Measurements from ENCODE around the gene SIL1.

Gene SIL1

DNA sequence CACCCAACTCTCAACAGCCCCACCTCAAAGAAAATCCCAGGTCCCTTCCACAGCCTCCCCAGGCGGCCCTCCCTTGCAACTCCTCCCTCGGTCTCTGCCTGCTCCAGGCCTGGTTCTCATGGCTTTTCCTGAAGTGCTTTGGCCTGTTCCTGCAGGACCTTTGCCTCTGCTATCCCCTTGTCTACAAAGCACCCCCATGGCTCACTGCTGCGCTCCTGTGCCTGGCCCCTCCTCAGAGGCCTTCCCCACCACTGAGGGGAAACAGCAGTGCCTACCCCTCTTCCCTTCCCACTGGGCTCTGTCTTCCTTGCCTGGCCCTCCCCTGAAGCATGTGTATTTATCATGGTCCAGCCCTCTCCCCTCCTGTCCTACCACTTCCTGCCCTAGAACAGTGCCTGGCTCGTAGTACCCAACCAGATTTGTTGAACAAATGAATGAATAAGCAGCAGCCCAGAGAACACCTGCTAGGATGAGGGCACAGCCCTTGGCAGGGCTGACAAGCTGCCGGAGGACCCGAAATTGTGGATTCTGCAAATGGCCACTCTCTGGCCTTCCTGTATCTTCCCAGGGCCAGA is 254.5 kb downstream of the SIL1 start:
- Histone ChIP-seq H3K4me3 (ENCODE audit: low read length) (no peak overlapping the region), H4K5ac (ENCODE audit: low read length) (no peak overlapping the region), H3K36me3 (ENCODE audit: control insufficient read depth, insufficient read depth, low read length) (no peaks in the 10 kb centered on the region), H3K4me2 (ENCODE audit: low read length) (no peak overlapping the region), H3K18ac (ENCODE audit: low read length) (no peak overlapping the region), H3K23ac (ENCODE audit: low read length) (no peak overlapping the region), H3K56ac (ENCODE audit: low read length) (no peak overlapping the region), H3K79me2 (ENCODE audit: control insufficient read depth, insufficient read depth, low read length) (no peaks in the 10 kb centered on the region), H3K9ac (ENCODE audit: low read length) (no peak overlapping the region), H2BK15ac (replicated peaks; ENCODE audit: low read depth) (no peak overlapping the region), H3K4me1 (ENCODE audit: control insufficient read depth, low read depth, low read length) (no peaks in the 10 kb centered on the region), H4K8ac (ENCODE audit: low read depth, low read length) (no peak overlapping the region), H3K79me1 (ENCODE audit: low read length) (no peaks in the 10 kb centered on the region), H2AK5ac (ENCODE audit: low read length) (no peak overlapping the region), H3K27ac (ENCODE audit: low read depth, low read length) (no peak overlapping the region), H3K4ac (ENCODE audit: low read depth, low read length) (no peak overlapping the region), H2BK120ac (ENCODE audit: low read depth, low read length) (no peak overlapping the region), H3K27me3 (ENCODE audit: insufficient read depth, low read length, poor library complexity) (no peaks in the 10 kb centered on the region), H2BK5ac (ENCODE audit: low read length) (no peak overlapping the region)
- DNase-seq = no peak
- WGBS (ENCODE audit: extremely low coverage, insufficient coverage, low lambda C conversion rate) = no CpG with 5 or more reads among the region's 6 CpGs

DNA sequence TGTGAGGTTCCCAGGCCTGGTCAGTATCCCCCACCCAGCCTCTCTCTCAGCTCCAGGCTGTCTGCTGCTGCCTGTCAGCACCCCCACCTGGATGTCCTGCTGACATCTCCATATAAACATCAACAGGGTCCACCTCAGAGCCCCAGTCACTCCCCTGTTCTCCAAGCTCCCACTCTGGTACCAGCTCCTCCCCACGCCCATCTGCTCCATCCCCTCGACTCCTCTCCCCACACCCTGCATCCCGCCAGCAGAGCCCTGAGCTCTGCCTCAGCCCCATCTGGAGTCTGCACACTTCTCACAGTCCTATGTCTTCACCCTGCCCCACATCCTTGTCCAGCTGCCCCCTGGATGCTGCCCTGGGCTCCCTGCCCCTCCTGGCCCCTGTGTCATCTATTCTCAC is 255.3 kb downstream of the SIL1 start:
- Histone ChIP-seq H3K27ac (ENCODE audit: low read depth, low read length) (no peak overlapping the region), H2BK15ac (replicated peaks; ENCODE audit: low read depth) (no peak overlapping the region), H2BK120ac (ENCODE audit: low read depth, low read length) (no peak overlapping the region), H3K79me2 (ENCODE audit: control insufficient read depth, insufficient read depth, low read length) (no peaks in the 10 kb centered on the region), H4K8ac (ENCODE audit: low read depth, low read length) (no peak overlapping the region), H2BK5ac (ENCODE audit: low read length) (no peak overlapping the region), H4K5ac (ENCODE audit: low read length) (no peak overlapping the region), H3K79me1 (ENCODE audit: low read length) (no peaks in the 10 kb centered on the region), H3K36me3 (ENCODE audit: control insufficient read depth, insufficient read depth, low read length) (no peaks in the 10 kb centered on the region), H3K4me3 (ENCODE audit: low read length) (no peak overlapping the region), H3K4me2 (ENCODE audit: low read length) (no peak overlapping the region), H3K4ac (ENCODE audit: low read depth, low read length) (no peak overlapping the region), H3K23ac (ENCODE audit: low read length) (no peak overlapping the region), H3K27me3 (ENCODE audit: insufficient read depth, low read length, poor library complexity) (no peaks in the 10 kb centered on the region), H3K18ac (ENCODE audit: low read length) (no peak overlapping the region), H3K4me1 (ENCODE audit: control insufficient read depth, low read depth, low read length) (no peaks in the 10 kb centered on the region), H3K56ac (ENCODE audit: low read length) (no peak overlapping the region), H3K9ac (ENCODE audit: low read length) (no peak overlapping the region), H2AK5ac (ENCODE audit: low read length) (no peak overlapping the region)
- WGBS (ENCODE audit: extremely low coverage, insufficient coverage, low lambda C conversion rate) = no CpG with 5 or more reads among the region's 3 CpGs
- no peak for DNase-seq

DNA sequence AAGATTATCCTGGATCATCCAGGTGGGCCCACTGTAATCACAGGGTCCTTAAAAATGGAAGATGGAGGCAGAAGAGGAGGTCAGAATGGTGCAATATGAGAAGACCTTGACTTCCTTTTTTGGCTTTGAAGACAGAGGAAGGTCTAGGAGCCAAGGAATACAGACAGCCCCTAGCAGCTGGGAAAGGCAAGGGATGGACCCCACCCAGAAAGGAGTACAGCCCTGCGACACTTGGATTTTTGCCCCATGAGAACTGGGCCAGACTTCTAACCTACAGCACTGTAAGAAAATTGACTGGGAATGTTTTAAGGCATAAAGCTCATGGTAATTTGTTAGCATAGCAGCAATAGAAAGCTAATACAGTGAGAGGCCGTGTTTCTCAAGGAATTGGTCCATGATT is 256.1 kb downstream of the SIL1 start:
- Histone ChIP-seq H3K79me2 (ENCODE audit: control insufficient read depth, insufficient read depth, low read length) (no peaks in the 10 kb centered on the region), H4K5ac (ENCODE audit: low read length) (no peak overlapping the region), H3K4me3 (ENCODE audit: low read length) (no peak overlapping the region), H3K4ac (ENCODE audit: low read depth, low read length) (no peak overlapping the region), H2BK15ac (replicated peaks; ENCODE audit: low read depth) (no peak overlapping the region), H3K79me1 (ENCODE audit: low read length) (no peaks in the 10 kb centered on the region), H2AK5ac (ENCODE audit: low read length) (no peak overlapping the region), H3K56ac (ENCODE audit: low read length) (no peak overlapping the region), H3K9ac (ENCODE audit: low read length) (no peak overlapping the region), H2BK5ac (ENCODE audit: low read length) (no peak overlapping the region), H3K27ac (ENCODE audit: low read depth, low read length) (no peak overlapping the region), H3K18ac (ENCODE audit: low read length) (no peak overlapping the region), H3K23ac (ENCODE audit: low read length) (no peak overlapping the region), H3K27me3 (ENCODE audit: insufficient read depth, low read length, poor library complexity) (no peaks in the 10 kb centered on the region), H2BK120ac (ENCODE audit: low read depth, low read length) (no peak overlapping the region), H4K8ac (ENCODE audit: low read depth, low read length) (no peak overlapping the region), H3K4me2 (ENCODE audit: low read length) (no peak overlapping the region), H3K4me1 (ENCODE audit: control insufficient read depth, low read depth, low read length) (no peaks in the 10 kb centered on the region), H3K36me3 (ENCODE audit: control insufficient read depth, insufficient read depth, low read length) (no peaks in the 10 kb centered on the region)
- no peak for DNase-seq
- WGBS (ENCODE audit: extremely low coverage, insufficient coverage, low lambda C conversion rate) = no CpG with 5 or more reads among the region's 2 CpGs

DNA sequence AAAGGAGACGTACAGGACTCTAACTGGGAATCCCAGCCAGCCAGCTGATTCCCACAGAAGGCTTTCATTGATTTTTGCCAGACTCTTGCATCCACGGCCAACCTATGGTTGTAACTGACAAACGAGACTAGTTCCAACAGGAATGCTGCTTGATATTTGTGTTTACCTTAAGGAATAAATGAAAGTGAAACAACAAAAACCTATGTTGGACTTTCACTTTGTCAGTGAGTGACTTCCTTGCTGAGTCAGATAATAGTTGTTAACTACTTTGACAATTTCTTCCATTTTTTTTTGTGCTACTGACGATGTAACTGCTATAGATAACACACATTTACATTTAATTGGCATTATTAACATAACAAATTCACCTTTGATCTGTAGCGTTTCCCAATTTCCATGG is 259.6 kb downstream of the SIL1 start:
- Histone ChIP-seq H3K4me2 (ENCODE audit: low read length) (no peak overlapping the region), H3K4me1 (ENCODE audit: control insufficient read depth, low read depth, low read length) (no peaks in the 10 kb centered on the region), H3K4ac (ENCODE audit: low read depth, low read length) (no peak overlapping the region), H3K27ac (ENCODE audit: low read depth, low read length) (no peak overlapping the region), H3K79me1 (ENCODE audit: low read length) (no peaks in the 10 kb centered on the region), H3K27me3 (ENCODE audit: insufficient read depth, low read length, poor library complexity) (no peaks in the 10 kb centered on the region), H4K5ac (ENCODE audit: low read length) (no peak overlapping the region), H3K36me3 (ENCODE audit: control insufficient read depth, insufficient read depth, low read length) (peaks cover 6% of the 10 kb centered on the region), H3K56ac (ENCODE audit: low read length) (no peak overlapping the region), H2AK5ac (ENCODE audit: low read length) (no peak overlapping the region), H3K4me3 (ENCODE audit: low read length) (no peak overlapping the region), H3K9ac (ENCODE audit: low read length) (no peak overlapping the region), H4K8ac (ENCODE audit: low read depth, low read length) (no peak overlapping the region), H3K23ac (ENCODE audit: low read length) (no peak overlapping the region), H2BK5ac (ENCODE audit: low read length) (no peak overlapping the region), H3K18ac (ENCODE audit: low read length) (no peak overlapping the region), H3K79me2 (ENCODE audit: control insufficient read depth, insufficient read depth, low read length) (no peaks in the 10 kb centered on the region), H2BK120ac (ENCODE audit: low read depth, low read length) (no peak overlapping the region), H2BK15ac (replicated peaks; ENCODE audit: low read depth) (no peak overlapping the region)
- DNase-seq = no peak
- WGBS (ENCODE audit: extremely low coverage, insufficient coverage, low lambda C conversion rate) = no CpG with 5 or more reads among the region's 5 CpGs

DNA sequence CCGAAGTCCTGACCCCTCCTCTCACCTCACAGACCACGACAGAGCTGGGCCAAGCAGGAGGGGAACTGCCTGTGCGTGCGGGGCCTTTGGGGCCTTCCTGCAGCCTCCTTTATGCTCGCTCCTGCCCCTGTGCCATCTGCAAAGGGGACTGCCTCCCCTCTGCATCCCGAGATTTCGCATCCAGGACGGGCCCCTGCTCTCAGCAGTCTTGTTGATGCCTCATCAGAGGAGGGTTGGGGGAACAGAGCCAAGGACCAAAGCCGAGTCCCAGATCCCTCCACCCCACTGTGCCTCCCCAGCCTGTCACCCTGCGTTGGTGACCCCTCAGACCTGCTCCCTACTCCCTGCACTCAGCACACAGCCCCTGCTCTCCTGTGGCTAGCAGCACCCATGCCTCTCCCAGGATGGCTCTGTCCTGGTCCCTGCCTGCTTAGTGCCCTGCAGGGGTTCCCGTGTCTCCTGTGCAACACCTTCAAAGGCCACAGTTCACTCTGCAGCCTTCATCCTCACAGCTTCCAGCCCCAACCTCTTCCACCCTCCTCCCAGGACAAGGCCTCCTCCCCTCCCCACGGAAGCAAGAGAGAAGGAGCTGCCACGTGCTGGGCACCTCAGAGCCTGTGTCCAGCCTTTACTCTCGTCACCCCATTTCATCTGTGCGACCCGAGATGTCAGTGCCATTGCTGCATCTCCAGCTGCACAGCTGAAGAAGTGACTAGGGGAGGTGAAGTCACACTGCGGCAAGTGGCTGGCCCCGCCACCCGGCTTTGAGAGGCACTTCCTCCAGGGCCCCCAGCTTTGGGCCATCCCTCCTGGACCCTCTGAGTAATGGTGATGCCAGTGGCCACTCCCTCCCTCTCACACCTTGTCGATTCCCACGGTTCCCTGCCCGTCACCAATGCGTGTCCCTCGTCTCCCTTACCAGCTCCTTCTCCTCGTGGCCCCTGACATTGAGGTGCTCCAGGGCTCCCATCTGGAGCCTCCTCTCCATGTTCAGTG is 260.5 kb downstream of the SIL1 start:
- no peak overlapping the region for H3K27ac ChIP-seq (ENCODE audit: low read depth, low read length)
- H3K9ac ChIP-seq (ENCODE audit: low read length) = no peak overlapping the region
- no peaks in the 10 kb centered on the region for H3K27me3 ChIP-seq (ENCODE audit: insufficient read depth, low read length, poor library complexity)
- no peak overlapping the region for H2AK5ac ChIP-seq (ENCODE audit: low read length)
- no peaks in the 10 kb centered on the region for H3K4me1 ChIP-seq (ENCODE audit: control insufficient read depth, low read depth, low read length)
- no peak overlapping the region for H4K5ac ChIP-seq (ENCODE audit: low read length)
- no peaks in the 10 kb centered on the region for H3K79me2 ChIP-seq (ENCODE audit: control insufficient read depth, insufficient read depth, low read length)
- H3K23ac ChIP-seq (ENCODE audit: low read length) = no peak overlapping the region
- no CpG with 5 or more reads among the region's 25 CpGs for WGBS (ENCODE audit: extremely low coverage, insufficient coverage, low lambda C conversion rate)
- H3K18ac ChIP-seq (ENCODE audit: low read length) = no peak overlapping the region
- no peak overlapping the region for H2BK15ac ChIP-seq (replicated peaks; ENCODE audit: low read depth)
- H4K8ac ChIP-seq (ENCODE audit: low read depth, low read length) = no peak overlapping the region
- H2BK5ac ChIP-seq (ENCODE audit: low read length) = no peak overlapping the region
- no peak overlapping the region for H3K4me2 ChIP-seq (ENCODE audit: low read length)
- H3K4me3 ChIP-seq (ENCODE audit: low read length) = no peak overlapping the region
- no peak for DNase-seq
- no peak overlapping the region for H3K4ac ChIP-seq (ENCODE audit: low read depth, low read length)
- H3K56ac ChIP-seq (ENCODE audit: low read length) = no peak overlapping the region
- peaks cover 7% of the 10 kb centered on the region for H3K36me3 ChIP-seq (ENCODE audit: control insufficient read depth, insufficient read depth, low read length)
- H3K79me1 ChIP-seq (ENCODE audit: low read length) = no peaks in the 10 kb centered on the region
- H2BK120ac ChIP-seq (ENCODE audit: low read depth, low read length) = no peak overlapping the region

Measured in mesendoderm (in vitro differentiated cells).